GM21381 (cell line): ENCODE results near the gene NELFE.
"Not testable (repeated sequence)": the region's sequence is repeated elsewhere in the genome, so short reads cannot be mapped to it uniquely, and the experiment has no call there.

Experiments
- ATAC-seq: cut with Tn5 transposase; IDR thresholded peaks from one replicate; pipeline ENCODE4 v1.9.1; 2021; ENCODE audit warnings: mild to moderate bottlenecking, moderate library complexity; ENCODE audit not compliant: unreplicated experiment

NELFE gene

GRCh38 chr6:31958741-31959739, at the start of gene NELFE, which contains the start of gene SKIC2:
Gene NELFE, minus strand, starts transcription at chr6:31958971. Its CDS starts 525 bp downstream, at chr6:31958446.
Gene SKIC2, plus strand, starts transcription at chr6:31959175. Its CDS starts 18 bp downstream, at chr6:31959193.
- peak; percentile 93 for ATAC-seq

- ATAC-seq: not testable (repeated sequence)
These were observed 49.3 kb upstream of the NELFE start for GRCh38 chr6:32008037-32008436.

- not testable (repeated sequence) for ATAC-seq
These were observed 48.3 kb upstream of the NELFE start for GRCh38 chr6:32007086-32007485.

GRCh38 chr6:32005991-32006529, 47.3 kb upstream of the NELFE start:
- not testable (repeated sequence) for ATAC-seq

GRCh38 chr6:32005538-32005880, 46.7 kb upstream of the NELFE start:
- ATAC-seq: not testable (repeated sequence)

GRCh38 chr6:32004864-32005537, 46.2 kb upstream of the NELFE start:
- not testable (repeated sequence) for ATAC-seq

GRCh38 chr6:32004393-32004792, 45.6 kb upstream of the NELFE start:
- not testable (repeated sequence) for ATAC-seq

GRCh38 chr6:32003301-32003700, 44.5 kb upstream of the NELFE start:
- ATAC-seq: not testable (repeated sequence)

- ATAC-seq: not testable (repeated sequence)
These were observed 43.9 kb upstream of the NELFE start for GRCh38 chr6:32002546-32003268.

GRCh38 chr6:31996385-31996784, 37.6 kb upstream of the NELFE start:
- not testable (repeated sequence) for ATAC-seq

GRCh38 chr6:31994421-31994820, 35.6 kb upstream of the NELFE start:
- not testable (repeated sequence) for ATAC-seq

- not testable (repeated sequence) for ATAC-seq
These were observed 30.6 kb upstream of the NELFE start for GRCh38 chr6:31989363-31989762.

GRCh38 chr6:31981744-31982143, 23.0 kb upstream of the NELFE start, which contains the start of gene C4A:
Gene C4A, plus strand, starts transcription at chr6:31982057. Its CDS starts 51 bp downstream, at chr6:31982108.
- not testable (repeated sequence) for ATAC-seq

- ATAC-seq: not testable (repeated sequence)
These were observed 22.2 kb upstream of the NELFE start for GRCh38 chr6:31980998-31981397.

- ATAC-seq: not testable (repeated sequence)
These were observed 21.6 kb upstream of the NELFE start for GRCh38 chr6:31980195-31980876.

- ATAC-seq: no peak
These were observed 20.6 kb upstream of the NELFE start for GRCh38 chr6:31979238-31979898.

- no peak for ATAC-seq
These were observed 20.1 kb upstream of the NELFE start for GRCh38 chr6:31978831-31979230.

- ATAC-seq: no peak
These were observed 19.2 kb upstream of the NELFE start for GRCh38 chr6:31977816-31978431.

- not testable (repeated sequence) for ATAC-seq
These were observed 17.3 kb upstream of the NELFE start for GRCh38 chr6:31976065-31976464.
